ENCODE data around the gene ASB18. TPM values are rescaled to one million over a fixed set of nuclear protein-coding genes. Genes with fewer than 3 reads are reported as not detected.

Gene ASB18
- polyA plus RNA-seq, 1 donor (not counting 4 experiments of a cell fraction or from before 2014, with no cell fraction given): not detected

- DNase-seq (ENCODE audit: low read depth, low spot score): no peak
- Histone ChIP-seq H3K9me3 (ENCODE audit: control insufficient read depth, low read depth, low read length) (no peaks in the 10 kb centered on the region), H3K79me2 (ENCODE audit: control insufficient read depth, insufficient read depth, low read length) (no peaks in the 10 kb centered on the region), H3K4me3 (ENCODE audit: control insufficient read depth in 2 of 3, extremely low read depth in 1 of 3, insufficient read depth in 2 of 3, low read depth in 1 of 3, low read length in 3 of 3) (no peak overlapping the region), H3K27ac (ENCODE audit: control insufficient read depth, insufficient read depth, low read length) (no peak overlapping the region), H3K27me3 (ENCODE audit: control insufficient read depth, extremely low read depth, insufficient read depth, low read length) (peaks cover 12% of the 10 kb centered on the region), H4K20me1 (ENCODE audit: control insufficient read depth, extremely low read depth, insufficient read depth, low read length) (no peaks in the 10 kb centered on the region), H3K9me1 (ENCODE audit: control insufficient read depth, extremely low read depth, insufficient read depth, low read length) (no peaks in the 10 kb centered on the region), H3K4me1 (ENCODE audit: control insufficient read depth, extremely low read depth, insufficient read depth, low read length) (peaks cover 3% of the 10 kb centered on the region), H3K4me2 (ENCODE audit: control insufficient read depth, extremely low read depth, insufficient read depth, low read depth, low read length) (no peak overlapping the region), H3K36me3 (ENCODE audit: control insufficient read depth in 2 of 2, extremely low read depth in 1 of 2, insufficient read depth in 2 of 2, low read length in 2 of 2) (no peaks in the 10 kb centered on the region), H3K9ac (ENCODE audit: control insufficient read depth, extremely low read depth, insufficient read depth, low read length) (no peak overlapping the region), H2AFZ (ENCODE audit: control insufficient read depth, low read length) (no peak overlapping the region)
- no peak for TF ChIP-seq EZH2 (IDR thresholded peaks at IDR 0.05; ENCODE audit: low read length)
- no peak for FAIRE-seq
- dilution Hi-C loops (cut with MboI; ENCODE audit: extremely low pct_ligation_motif_present, low sequenced_read_pairs): no loop called here
These were observed 23.4 kb upstream of the ASB18 start for GRCh38 chr2:236287656-236288055.

- no peak overlapping the region for H3K4me2 ChIP-seq (ENCODE audit: control insufficient read depth, extremely low read depth, insufficient read depth, low read depth, low read length)
- FAIRE-seq (no peak), DNase-seq (ENCODE audit: low read depth, low spot score) (no peak)
- no peak overlapping the region for H3K4me3 ChIP-seq (ENCODE audit: control insufficient read depth in 2 of 3, extremely low read depth in 1 of 3, insufficient read depth in 2 of 3, low read depth in 1 of 3, low read length in 3 of 3)
- H3K79me2 ChIP-seq (ENCODE audit: control insufficient read depth, insufficient read depth, low read length): no peaks in the 10 kb centered on the region
- H3K4me1 ChIP-seq (ENCODE audit: control insufficient read depth, extremely low read depth, insufficient read depth, low read length): peaks cover 3% of the 10 kb centered on the region
- H2AFZ ChIP-seq (ENCODE audit: control insufficient read depth, low read length): no peak overlapping the region
- no peaks in the 10 kb centered on the region for H3K9me1 ChIP-seq (ENCODE audit: control insufficient read depth, extremely low read depth, insufficient read depth, low read length)
- no peaks in the 10 kb centered on the region for H3K36me3 ChIP-seq (ENCODE audit: control insufficient read depth in 2 of 2, extremely low read depth in 1 of 2, insufficient read depth in 2 of 2, low read length in 2 of 2)
- H3K9ac ChIP-seq (ENCODE audit: control insufficient read depth, extremely low read depth, insufficient read depth, low read length): no peak overlapping the region
- H3K27ac ChIP-seq (ENCODE audit: control insufficient read depth, insufficient read depth, low read length): no peak overlapping the region
- dilution Hi-C loops (cut with MboI; ENCODE audit: extremely low pct_ligation_motif_present, low sequenced_read_pairs): no loop called here
- TF ChIP-seq EZH2 (IDR thresholded peaks at IDR 0.05; ENCODE audit: low read length) (no peak), CTCF (optimal IDR thresholded peaks at IDR 0.05 in 1 of 3, IDR thresholded peaks at IDR 0.05 in 1 of 3, conservative IDR thresholded peaks at IDR 0.05 in 1 of 3; ENCODE audit: extremely low read depth in 1 of 3, insufficient read depth in 2 of 3, low read length in 3 of 3) (no peak)
- no peaks in the 10 kb centered on the region for H4K20me1 ChIP-seq (ENCODE audit: control insufficient read depth, extremely low read depth, insufficient read depth, low read length)
- H3K27me3 ChIP-seq (ENCODE audit: control insufficient read depth, extremely low read depth, insufficient read depth, low read length): peaks cover 12% of the 10 kb centered on the region
- H3K9me3 ChIP-seq (ENCODE audit: control insufficient read depth, low read depth, low read length): no peaks in the 10 kb centered on the region
These were observed 22.8 kb upstream of the ASB18 start for GRCh38 chr2:236286873-236287545.

- Histone ChIP-seq H3K27me3 (ENCODE audit: control insufficient read depth, extremely low read depth, insufficient read depth, low read length) (peaks cover 9% of the 10 kb centered on the region), H3K4me1 (ENCODE audit: control insufficient read depth, extremely low read depth, insufficient read depth, low read length) (peaks cover 3% of the 10 kb centered on the region), H3K9me1 (ENCODE audit: control insufficient read depth, extremely low read depth, insufficient read depth, low read length) (no peaks in the 10 kb centered on the region), H3K9ac (ENCODE audit: control insufficient read depth, extremely low read depth, insufficient read depth, low read length) (no peak overlapping the region), H2AFZ (ENCODE audit: control insufficient read depth, low read length) (no peak overlapping the region), H3K27ac (ENCODE audit: control insufficient read depth, insufficient read depth, low read length) (no peak overlapping the region), H3K36me3 (ENCODE audit: control insufficient read depth in 2 of 2, extremely low read depth in 1 of 2, insufficient read depth in 2 of 2, low read length in 2 of 2) (no peaks in the 10 kb centered on the region), H3K9me3 (ENCODE audit: control insufficient read depth, low read depth, low read length) (no peaks in the 10 kb centered on the region), H3K4me3 (ENCODE audit: control insufficient read depth in 2 of 3, extremely low read depth in 1 of 3, insufficient read depth in 2 of 3, low read depth in 1 of 3, low read length in 3 of 3) (no peak overlapping the region), H3K79me2 (ENCODE audit: control insufficient read depth, insufficient read depth, low read length) (no peaks in the 10 kb centered on the region), H3K4me2 (ENCODE audit: control insufficient read depth, extremely low read depth, insufficient read depth, low read depth, low read length) (no peak overlapping the region), H4K20me1 (ENCODE audit: control insufficient read depth, extremely low read depth, insufficient read depth, low read length) (no peaks in the 10 kb centered on the region)
- TF ChIP-seq CTCF (optimal IDR thresholded peaks at IDR 0.05 in 1 of 3, IDR thresholded peaks at IDR 0.05 in 1 of 3, conservative IDR thresholded peaks at IDR 0.05 in 1 of 3; ENCODE audit: extremely low read depth in 1 of 3, insufficient read depth in 2 of 3, low read length in 3 of 3) (no peak), EZH2 (IDR thresholded peaks at IDR 0.05; ENCODE audit: low read length) (no peak)
- dilution Hi-C loops (cut with MboI; ENCODE audit: extremely low pct_ligation_motif_present, low sequenced_read_pairs): no loop called here
- DNase-seq (ENCODE audit: low read depth, low spot score) (no peak), FAIRE-seq (no peak)
These were observed 20.0 kb upstream of the ASB18 start for GRCh38 chr2:236284208-236284607.

Data from keratinocyte (primary cell).